Measurements from ENCODE around the gene CLDN2.

GRCh38 chrX:106899276-106899675 lies 20.9 kb upstream of the CLDN2 start:
- TF ChIP-seq CTCF (IDR thresholded peaks at IDR 0.05; ENCODE audit: low read depth, low read length, missing input control) (no peak), MAX (IDR thresholded peaks at IDR 0.05) (no peak), RAD21 (IDR thresholded peaks at IDR 0.05) (no peak), SP1 (IDR thresholded peaks at IDR 0.05) (no peak)

Data from liver (tissue), 3 donors.